Measurements from ENCODE around the gene DOC2A. TPM values are rescaled to one million over a fixed set of nuclear protein-coding genes. Genes with fewer than 3 reads are reported as not detected.

Gene DOC2A
- total RNA-seq, 1 experiment from 2014 or later: 3.2 TPM

GRCh38 chr16:30023586-30023985 lies 12.8 kb upstream of the DOC2A start:
- intact Hi-C loops (cut with micrococcal nuclease; ENCODE audit: unreplicated experiment) (loop anchor here (10.0 kb wide), 1 partner anchor 109 kb away; no protein-coding TSS in a partner anchor), in situ Hi-C loops (cut with HindIII; ENCODE audit: low pct_unique_long_range_greater_than_20kb, low sequenced_read_pairs) (no loop called here)
- H3K27ac ChIP-seq (ENCODE audit: low read length): no peak overlapping the region
- no peaks in the 10 kb centered on the region for H3K9me3 ChIP-seq (ENCODE audit: control insufficient read depth, insufficient read depth, low read depth, low read length)
- DNase-seq (ENCODE audit: low read depth, low spot score) (no peak), ATAC-seq (no peak)
- ChIA-PET CTCF (no interaction called here), POLR2A (interaction anchor here (0.5 kb wide), 1 partner anchor 578 kb away, joined by 4 read pairs; no protein-coding TSS in a partner anchor)
- no peaks in the 10 kb centered on the region for H3K4me1 ChIP-seq (ENCODE audit: control insufficient read depth, insufficient read depth, low read length)
- H3K36me3 ChIP-seq (ENCODE audit: control insufficient read depth, insufficient read depth, low read length): no peaks in the 10 kb centered on the region
- TF ChIP-seq SIN3A (IDR thresholded peaks at IDR 0.05; ENCODE audit: borderline replicate concordance, insufficient read depth, low read depth, low read length) (no peak), TCF7L2 (IDR thresholded peaks at IDR 0.05; ENCODE audit: low read depth, low read length) (no peak), POLR2AphosphoS5 (IDR thresholded peaks at IDR 0.05; ENCODE audit: low read depth, low read length) (no peak), CTCF (IDR thresholded peaks at IDR 0.05) (no peak)
- TF ChIP-seq, protein P1, sequence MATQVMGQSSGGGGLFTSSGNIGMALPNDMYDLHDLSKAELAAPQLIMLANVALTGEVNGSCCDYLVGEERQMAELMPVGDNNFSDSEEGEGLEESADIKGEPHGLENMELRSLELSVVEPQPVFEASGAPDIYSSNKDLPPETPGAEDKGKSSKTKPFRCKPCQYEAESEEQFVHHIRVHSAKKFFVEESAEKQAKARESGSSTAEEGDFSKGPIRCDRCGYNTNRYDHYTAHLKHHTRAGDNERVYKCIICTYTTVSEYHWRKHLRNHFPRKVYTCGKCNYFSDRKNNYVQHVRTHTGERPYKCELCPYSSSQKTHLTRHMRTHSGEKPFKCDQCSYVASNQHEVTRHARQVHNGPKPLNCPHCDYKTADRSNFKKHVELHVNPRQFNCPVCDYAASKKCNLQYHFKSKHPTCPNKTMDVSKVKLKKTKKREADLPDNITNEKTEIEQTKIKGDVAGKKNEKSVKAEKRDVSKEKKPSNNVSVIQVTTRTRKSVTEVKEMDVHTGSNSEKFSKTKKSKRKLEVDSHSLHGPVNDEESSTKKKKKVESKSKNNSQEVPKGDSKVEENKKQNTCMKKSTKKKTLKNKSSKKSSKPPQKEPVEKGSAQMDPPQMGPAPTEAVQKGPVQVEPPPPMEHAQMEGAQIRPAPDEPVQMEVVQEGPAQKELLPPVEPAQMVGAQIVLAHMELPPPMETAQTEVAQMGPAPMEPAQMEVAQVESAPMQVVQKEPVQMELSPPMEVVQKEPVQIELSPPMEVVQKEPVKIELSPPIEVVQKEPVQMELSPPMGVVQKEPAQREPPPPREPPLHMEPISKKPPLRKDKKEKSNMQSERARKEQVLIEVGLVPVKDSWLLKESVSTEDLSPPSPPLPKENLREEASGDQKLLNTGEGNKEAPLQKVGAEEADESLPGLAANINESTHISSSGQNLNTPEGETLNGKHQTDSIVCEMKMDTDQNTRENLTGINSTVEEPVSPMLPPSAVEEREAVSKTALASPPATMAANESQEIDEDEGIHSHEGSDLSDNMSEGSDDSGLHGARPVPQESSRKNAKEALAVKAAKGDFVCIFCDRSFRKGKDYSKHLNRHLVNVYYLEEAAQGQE (IDR thresholded peaks at IDR 0.05; ENCODE audit: insufficient read depth in 1 of 2, low read depth in 2 of 2, low read length in 1 of 2): no peak
- no peaks in the 10 kb centered on the region for H3K27me3 ChIP-seq (ENCODE audit: control insufficient read depth, insufficient read depth, low read length)
- H3K4me3 ChIP-seq (ENCODE audit: low read depth in 2 of 2, low read length in 2 of 2): no peak overlapping the region
- no TSS peak for BruUV-seq (replicated peaks)

GRCh38 chr16:30022887-30023286 lies 12.1 kb upstream of the DOC2A start, which contains the start of gene C16orf92:
Gene C16orf92, plus strand, starts transcription at chr16:30023198. Its CDS starts 143 bp downstream, at chr16:30023341.
- POLR2A ChIA-PET: interaction anchor here (0.5 kb wide), 1 partner anchor 577 kb away, joined by 4 read pairs; no protein-coding TSS in a partner anchor

More at GRCh38 chr16:30022887-30023286, 12.1 kb upstream of the DOC2A start, which contains the start of gene C16orf92:
- intact Hi-C loops (cut with micrococcal nuclease; ENCODE audit: unreplicated experiment): loop anchor here (10.0 kb wide), 1 partner anchor 108 kb away; no protein-coding TSS in a partner anchor
- ATAC-seq (no peak), DNase-seq (ENCODE audit: low read depth, low spot score) (no peak)
- H3K9me3 ChIP-seq (ENCODE audit: control insufficient read depth, insufficient read depth, low read depth, low read length): no peaks in the 10 kb centered on the region
- H3K36me3 ChIP-seq (ENCODE audit: control insufficient read depth, insufficient read depth, low read length): no peaks in the 10 kb centered on the region
- no peak within 1 kb of the TSS for H3K4me3 ChIP-seq (ENCODE audit: low read depth in 2 of 2, low read length in 2 of 2)
- BruUV-seq (replicated peaks): no TSS peak
- CTCF ChIA-PET: no interaction called here
- in situ Hi-C loops (cut with HindIII; ENCODE audit: low pct_unique_long_range_greater_than_20kb, low sequenced_read_pairs): no loop called here
- no peak within 1 kb of the TSS for H3K27ac ChIP-seq (ENCODE audit: low read length)
- no peaks in the 10 kb centered on the region for H3K4me1 ChIP-seq (ENCODE audit: control insufficient read depth, insufficient read depth, low read length)
- TF ChIP-seq SIN3A (IDR thresholded peaks at IDR 0.05; ENCODE audit: borderline replicate concordance, insufficient read depth, low read depth, low read length): no peak
- TF ChIP-seq, protein P1 (IDR thresholded peaks at IDR 0.05; ENCODE audit: insufficient read depth in 1 of 2, low read depth in 2 of 2, low read length in 1 of 2): no peak
- no peak for TF ChIP-seq POLR2AphosphoS5 (IDR thresholded peaks at IDR 0.05; ENCODE audit: low read depth, low read length)
- no peak for TF ChIP-seq TCF7L2 (IDR thresholded peaks at IDR 0.05; ENCODE audit: low read depth, low read length)
- TF ChIP-seq CTCF (IDR thresholded peaks at IDR 0.05): no peak
- H3K27me3 ChIP-seq (ENCODE audit: control insufficient read depth, insufficient read depth, low read length): no peaks in the 10 kb centered on the region
